GM12878 (cell line): Measurements from ENCODE around the gene COMT. TPM values are rescaled to one million over a fixed set of nuclear protein-coding genes. Genes with fewer than 3 reads are reported as not detected.

Experiments
- ATAC-seq: fragments of 200-7000 bp; cut with Tn5 transposase; 3 replicates; pipeline ENCODE4 v1.9.1; 2020; ENCODE audit warnings: mild to moderate bottlenecking, moderate library complexity
- BruUV-seq: library from RNA; stranded (reverse); fragments of 400-500 nt; replicated peaks from 2 replicates; lab custom pipeline; 2021; lab: Mats Ljungman, UMichigan
- CTCF ChIA-PET: fragments of 300-600 bp; sonication (Branson Sonifier 250); formaldehyde crosslinking; extraction: SDS; loops from one replicate; lab custom pipeline; 2021; ENCODE audit warnings: inconsistent platforms; lab: Yijun Ruan, JAX
- POLR2A ChIA-PET: fragments of 350-600 bp; formaldehyde crosslinking; extraction: SDS; loops from one replicate; lab custom pipeline; 2021; ENCODE audit warnings: inconsistent platforms; lab: Charles Lee
- RAD21 ChIA-PET: fragments of 300-600 bp; sonication (Branson Sonifier 250); formaldehyde crosslinking; loops from one replicate; lab custom pipeline; 2023; ENCODE audit warnings: antibody characterized with exemption; ENCODE audit not compliant: unreplicated experiment; lab: Charles Lee
- SMC1A ChIA-PET: fragments of 300-600 bp; sonication (Branson Sonifier 250); formaldehyde crosslinking; loops from one replicate; lab custom pipeline; 2023; ENCODE audit not compliant: unreplicated experiment, uncharacterized antibody; lab: Charles Lee
- DNase-seq: peaks from one replicate; pipeline ENCODE4 v3.0.0-alpha.2; 2011; ENCODE audit warnings: low read depth, low spot score
- FAIRE-seq: peaks from 3 replicates; lab custom pipeline; 2011; peaks lifted over from hg19 to GRCh38; lab: Jason Lieb, UNC
- H2AFZ ChIP-seq: 2 replicates; pipeline ENCODE4 v1.6.0; 2011; ENCODE audit warnings: low read depth, low read length, control low read depth; ENCODE audit not compliant: control insufficient read depth
- H3K27ac ChIP-seq: 2 replicates; pipeline ENCODE4 v1.5.1; 2011; ENCODE audit warnings: control low read depth; ENCODE audit not compliant: control insufficient read depth, insufficient read depth
- H3K27me3 ChIP-seq, 2 experiments: replicated peaks in 1 of 2; 2 replicates each; pipeline versions ENCODE4 v1.6.0 to v1.6.1; 2011; ENCODE audit warnings: low read length in 1 of 2; ENCODE audit not compliant: control insufficient read depth in 2 of 2, insufficient read depth in 2 of 2
- H3K36me3 ChIP-seq, 2 experiments: 2 replicates each; pipeline ENCODE4 v1.5.1; 2011; ENCODE audit warnings: low read length in 1 of 2; ENCODE audit not compliant: control insufficient read depth in 2 of 2, insufficient read depth in 2 of 2
- H3K4me1 ChIP-seq: 2 replicates; pipeline ENCODE4 v1.6.1; 2011; ENCODE audit warnings: mild to moderate bottlenecking, low read length, moderate library complexity, mixed read lengths; ENCODE audit not compliant: control insufficient read depth, insufficient read depth
- H3K4me2 ChIP-seq: 2 replicates; pipeline ENCODE4 v1.6.0; 2011; ENCODE audit warnings: control low read depth; ENCODE audit not compliant: control insufficient read depth, insufficient read depth
- H3K4me3 ChIP-seq: fragments of 200-600 bp; sonication (generic); 2 replicates; pipeline ENCODE4 v1.5.1; 2016
- H3K79me2 ChIP-seq: 2 replicates; pipeline ENCODE4 v1.6.0; 2011; ENCODE audit warnings: low read length; ENCODE audit not compliant: control insufficient read depth, insufficient read depth
- H3K9ac ChIP-seq: 2 replicates; pipeline ENCODE4 v1.8.0; 2011; ENCODE audit warnings: low read length, control low read depth, mixed read lengths; ENCODE audit not compliant: control insufficient read depth, insufficient read depth
- H3K9me3 ChIP-seq: replicated peaks from 3 replicates; pipeline ENCODE4 v1.5.1; 2011; ENCODE audit warnings: mild to moderate bottlenecking, low read length; ENCODE audit not compliant: control insufficient read depth, insufficient read depth
- H4K20me1 ChIP-seq: 2 replicates; pipeline ENCODE4 v1.6.0; 2011; ENCODE audit not compliant: control insufficient read depth, insufficient read depth
- ETV6 ChIP-seq, 2 experiments: fragments of 450-650 bp in 1 of 2; IDR thresholded peaks in 1 of 2; conservative IDR thresholded peaks in 1 of 2; 2 replicates each; pipeline ENCODE4 v1.6.1; 2014; ENCODE audit warnings: antibody characterized with exemption in 1 of 2, borderline replicate concordance in 1 of 2, low read depth in 1 of 2, mild to moderate bottlenecking in 1 of 2, moderate library complexity in 1 of 2
- IRF4 ChIP-seq: IDR thresholded peaks from 2 replicates; pipeline ENCODE4 v1.6.1; 2011; ENCODE audit warnings: low read depth, low read length
- PML ChIP-seq: IDR thresholded peaks from 2 replicates; pipeline ENCODE4 v1.6.1; 2012; ENCODE audit warnings: low read length, inconsistent platforms
- POU2F2 ChIP-seq: IDR thresholded peaks from 3 replicates; pipeline ENCODE4 v1.6.1; 2011; ENCODE audit warnings: low read depth, mild to moderate bottlenecking, low read length, borderline replicate concordance
- RAD51 ChIP-seq: fragments of 450-650 bp; IDR thresholded peaks from 2 replicates; pipeline ENCODE4 v1.6.1; 2016; ENCODE audit warnings: moderate library complexity, mild to moderate bottlenecking, inconsistent platforms
- RCOR1 ChIP-seq: conservative IDR thresholded peaks from 2 replicates; pipeline ENCODE4 v1.6.1; 2012; ENCODE audit warnings: low read depth, low read length, improper control_type of control experiment
- RELA ChIP-seq: fragments of 450-650 bp; IDR thresholded peaks from 2 replicates; pipeline ENCODE4 v1.8.0; 2014; ENCODE audit warnings: borderline replicate concordance; ENCODE audit not compliant: partially characterized antibody
- REST ChIP-seq: IDR thresholded peaks from 2 replicates; pipeline ENCODE4 v1.6.1; 2012; ENCODE audit warnings: mild to moderate bottlenecking, low read depth, low read length
- SIN3A ChIP-seq: IDR thresholded peaks from 2 replicates; pipeline ENCODE4 v1.6.1; 2012; ENCODE audit warnings: low read depth, low read length, improper control_type of control experiment
- SMARCA5 ChIP-seq: fragments of 450-650 bp; IDR thresholded peaks from 2 replicates; pipeline ENCODE4 v1.6.1; 2017; ENCODE audit warnings: mild to moderate bottlenecking
- TCF12 ChIP-seq: IDR thresholded peaks from 2 replicates; pipeline ENCODE4 v1.6.1; 2011; ENCODE audit warnings: low read depth, mild to moderate bottlenecking, low read length
- WGBS: methylation state at CpG from one replicate; pipeline ENCODE4 v1.1.6; 2016; ENCODE audit warnings: low lambda C conversion rate; ENCODE audit not compliant: insufficient replicate concordance, insufficient coverage; ENCODE audit errors: missing lambda C conversion rate; 5-methylcytosine and 5-hydroxymethylcytosine counted together
- in situ Hi-C: fragments of 300-500 bp; cut with MboI; formaldehyde crosslinking; loops from 9 replicates; pipeline ENCODE4 v1.14.3; 2018; ENCODE audit warnings: mixed read lengths
- intact Hi-C: fragments of 100-400 bp; cut with micrococcal nuclease; formaldehyde crosslinking; loops from one replicate; pipeline ENCODE4 v1.14.2; 2022; ENCODE audit not compliant: unreplicated experiment
- polyA plus RNA-seq, 11 experiments: library from polyadenylated mRNA; depleted of rRNA in 4 of 11; unstranded in 6 of 11; stranded (reverse) in 5 of 11; fragments of >200 nt; fragmentation: Nextera tagmentation in 4 of 11; fragmentation: Illumina TruSeq in 1 of 11; extraction: Ambion mirVana in 4 of 11; extraction: Trizol in 1 of 11; gene quantifications; 1 replicate in 1 of 11; 2 replicates in 10 of 11; pipeline versions ENCODE4 v1.2.1 to v1.2.3, GENCODE V29; 2011 to 2016; ENCODE audit warnings: inconsistent platforms in 2 of 11, missing spikeins in 2 of 11, low read depth in 1 of 11
- total RNA-seq, 4 experiments: library from RNA; depleted of rRNA in 3 of 4; stranded (reverse); fragments of >200 nt in 3 of 4; fragmentation: Illumina TruSeq in 1 of 4; extraction: Trizol in 1 of 4; gene quantifications; 2 replicates each; pipeline versions ENCODE4 v1.2.1 to v1.2.3, GENCODE V29; 2013 to 2021

COMT gene
- total and polyA plus RNA-seq, 10 of the 15 experiments (the other 5 are each of a cell fraction or from before 2014, with no cell fraction given) = 4.5 to 152 (median 66.1) TPM

GRCh38 chr22:19984851-19985811 lies 43.6 kb downstream of the COMT start:
- in situ Hi-C loops (no loop called here), intact Hi-C loops (no loop called here)
- no peak overlapping the region for H3K27ac ChIP-seq
- FAIRE-seq = no peak
- no peak for DNase-seq
- no peak overlapping the region for H3K9ac ChIP-seq
- 0 out of 4 replicates have a peak, but pooled peaks cover 0 to 2% of the 10 kb centered on the region in 2 experiments for H3K27me3 ChIP-seq
- ChIA-PET POLR2A (no interaction called here), CTCF (no interaction called here), SMC1A (no interaction called here), RAD21 (no interaction called here)
- TF ChIP-seq IRF4 = no peak
- no peak for TF ChIP-seq RCOR1
- TF ChIP-seq RAD51 = no peak
- no peak for TF ChIP-seq POU2F2
- no peak for TF ChIP-seq PML
- no peak for TF ChIP-seq ETV6 (conservative IDR thresholded peaks at IDR 0.05 in 1 of 2, IDR thresholded peaks at IDR 0.05 in 1 of 2; ENCODE audit: borderline replicate concordance in 1 of 2, low read depth in 1 of 2)
- H3K4me2 ChIP-seq = no peak overlapping the region
- BruUV-seq = no TSS peak
- ATAC-seq = no peak
- WGBS = 51% methylated on average over 11 of the region's 11 CpGs
- no peak overlapping the region for H2AFZ ChIP-seq
- no peaks in the 10 kb centered on the region for H3K79me2 ChIP-seq
- H3K4me3 ChIP-seq = no peak overlapping the region
- no peaks in the 10 kb centered on the region for H3K4me1 ChIP-seq
- no peaks in the 10 kb centered on the region; a peak in 1 of 4 replicates for H3K36me3 ChIP-seq
- H3K9me3 ChIP-seq = no peaks in the 10 kb centered on the region
- H4K20me1 ChIP-seq = no peaks in the 10 kb centered on the region

- H3K4me3 ChIP-seq = no peak overlapping the region
- CTCF ChIA-PET = no interaction called here
- no peaks in the 10 kb centered on the region for H3K9me3 ChIP-seq
- 47% methylated on average over 2 of the region's 2 CpGs for WGBS
- no peak overlapping the region for H3K9ac ChIP-seq
- in situ Hi-C loops = no loop called here
- no peak overlapping the region for H3K27ac ChIP-seq
- no peak for FAIRE-seq
- H3K4me2 ChIP-seq = no peak overlapping the region
- peaks cover 0 to 2% of the 10 kb centered on the region in 2 experiments; a peak in 1 of 4 replicates for H3K27me3 ChIP-seq
- no peak for ATAC-seq
- no peak for DNase-seq
- no peaks in the 10 kb centered on the region for H4K20me1 ChIP-seq
- POLR2A ChIA-PET = no interaction called here
- intact Hi-C loops = no loop called here
- H3K36me3 ChIP-seq = no peaks in the 10 kb centered on the region
- no peak overlapping the region for H2AFZ ChIP-seq
- BruUV-seq = no TSS peak
- H3K79me2 ChIP-seq = no peaks in the 10 kb centered on the region
- RAD21 ChIA-PET = interaction anchor here (1.4 kb wide), 1 partner anchor 27 kb away, joined by 3 read pairs; no protein-coding TSS in a partner anchor
- SMC1A ChIA-PET = no interaction called here
- H3K4me1 ChIP-seq = no peaks in the 10 kb centered on the region
- TF ChIP-seq SMARCA5 (no peak), TCF12 (no peak), SIN3A (no peak), RELA (no peak), REST (no peak)
Measured at GRCh38 chr22:19986011-19986409, 44.4 kb downstream of the COMT start.
